Esophagus muscularis mucosa (tissue), 4 donors: Measurements from ENCODE around the gene PTPA.

Source experiments
- CTCF ChIP-seq, 3 experiments: fragments of 200-600 bp in 2 of 3; fragments of 450-650 bp in 1 of 3; sonication (generic) in 2 of 3; IDR thresholded peaks; one replicate each; pipeline ENCODE4 v1.5.1; 2017 to 2019; ENCODE audit warnings: antibody characterized with exemption in 3 of 3, mild to moderate bottlenecking in 2 of 3, moderate library complexity in 1 of 3
- EP300 ChIP-seq: sonication (generic); formaldehyde crosslinking; IDR thresholded peaks from one replicate; pipeline ENCODE4 v1.6.1; 2017; ENCODE audit warnings: antibody characterized with exemption
- POLR2A ChIP-seq: fragments of 450-650 bp; IDR thresholded peaks from one replicate; pipeline ENCODE4 v1.6.1; 2017; ENCODE audit warnings: antibody characterized with exemption, moderate library complexity, mild to moderate bottlenecking, low read depth
- POLR2AphosphoS5 ChIP-seq, 2 donors: sonication (generic); formaldehyde crosslinking; IDR thresholded peaks; one replicate each; pipeline ENCODE4 v1.6.1; 2017; ENCODE audit warnings: antibody characterized with exemption in 2 of 2

- TF ChIP-seq CTCF (IDR thresholded peaks at IDR 0.05) (no peak), POLR2A (no peak), POLR2AphosphoS5 (IDR thresholded peaks at IDR 0.05) (no peak), EP300 (no peak)
Measured at GRCh38 chr9:129165198-129165597, 54.0 kb downstream of the PTPA start.
